IMR-90 (cell line): ENCODE results near the gene OSGIN1. TPM values are rescaled to one million over a fixed set of nuclear protein-coding genes. Genes with fewer than 3 reads are reported as not detected.

ENCODE experiments used
- ATAC-seq: fragments of 200-7000 bp; cut with Tn5 transposase; 2 replicates; pipeline ENCODE4 v1.9.1; 2020; ENCODE audit warnings: low read depth, mild to moderate bottlenecking, moderate library complexity
- BruUV-seq: library from RNA; stranded (reverse); fragments of 400-500 nt; replicated peaks from 2 replicates; lab custom pipeline; 2021; lab: Mats Ljungman, UMichigan
- CTCF ChIA-PET: fragments of 300-600 bp; formaldehyde crosslinking; extraction: SDS; loops from one replicate; lab custom pipeline; 2021; ENCODE audit warnings: antibody characterized with exemption; lab: Yijun Ruan, JAX
- POLR2A ChIA-PET: fragments of 300-600 bp; sonication (Branson Sonifier 250); formaldehyde crosslinking; loops from one replicate; lab custom pipeline; 2022; ENCODE audit warnings: antibody characterized with exemption; ENCODE audit not compliant: unreplicated experiment; lab: Charles Lee
- DNase-seq: peaks from one replicate; pipeline ENCODE4 v3.0.0; 2013
- H2AFZ ChIP-seq: replicated peaks from 2 replicates; pipeline ENCODE3; 2013; ENCODE audit warnings: low read length, mild to moderate bottlenecking; ENCODE audit not compliant: poor library complexity
- H2AK5ac ChIP-seq: 2 replicates; pipeline ENCODE4 v1.6.1; 2013; ENCODE audit warnings: low read depth, low read length, inconsistent platforms
- H2AK9ac ChIP-seq: replicated peaks from 2 replicates; pipeline ENCODE3; 2013; ENCODE audit warnings: mild to moderate bottlenecking, low read depth, low read length, moderate library complexity; ENCODE audit not compliant: poor library complexity
- H2BK120ac ChIP-seq: 2 replicates; pipeline ENCODE4 v1.6.1; 2013; ENCODE audit warnings: low read depth, low read length, inconsistent platforms
- H2BK15ac ChIP-seq: 3 replicates; pipeline ENCODE4 v1.6.1; 2013; ENCODE audit warnings: low read depth, low read length, inconsistent platforms
- H2BK20ac ChIP-seq: 2 replicates; pipeline ENCODE4 v1.6.1; 2013; ENCODE audit warnings: low read depth, mild to moderate bottlenecking, inconsistent platforms, low read length, moderate library complexity
- H2BK5ac ChIP-seq: 2 replicates; pipeline ENCODE4 v1.6.1; 2013; ENCODE audit warnings: mild to moderate bottlenecking, low read depth, low read length, inconsistent platforms; ENCODE audit not compliant: poor library complexity, severe bottlenecking
- H3K14ac ChIP-seq: replicated peaks from 2 replicates; pipeline ENCODE4 v1.6.1; 2013; ENCODE audit warnings: low read depth, low read length, inconsistent platforms
- H3K18ac ChIP-seq: 2 replicates; pipeline ENCODE4 v1.6.1; 2013; ENCODE audit warnings: low read depth, low read length, control low read depth
- H3K23ac ChIP-seq: 2 replicates; pipeline ENCODE4 v1.6.1; 2013; ENCODE audit warnings: low read depth, low read length, inconsistent platforms
- H3K27ac ChIP-seq: 2 replicates; pipeline ENCODE4 v1.5.1; 2013; ENCODE audit warnings: mild to moderate bottlenecking, control low read depth, low read length; ENCODE audit not compliant: insufficient read depth
- H3K27me3 ChIP-seq: 2 replicates; pipeline ENCODE4 v1.6.1; 2013; ENCODE audit warnings: low read length; ENCODE audit not compliant: control insufficient read depth, insufficient read depth
- H3K36me3 ChIP-seq: 2 replicates; pipeline ENCODE4 v1.6.1; 2013; ENCODE audit warnings: low read length, mixed read lengths; ENCODE audit not compliant: control insufficient read depth, insufficient read depth
- H3K4ac ChIP-seq: 2 replicates; pipeline ENCODE4 v1.6.1; 2013; ENCODE audit warnings: low read depth, low read length, inconsistent platforms
- H3K4me1 ChIP-seq: 2 replicates; pipeline ENCODE4 v1.6.1; 2013; ENCODE audit warnings: low read length, mixed read lengths; ENCODE audit not compliant: control insufficient read depth, insufficient read depth
- H3K4me2 ChIP-seq: 2 replicates; pipeline ENCODE4 v1.6.1; 2013; ENCODE audit warnings: low read depth, mild to moderate bottlenecking, control low read depth, low read length, moderate library complexity
- H3K4me3 ChIP-seq: 2 replicates; pipeline ENCODE4 v1.5.1; 2013; ENCODE audit warnings: low read depth, mild to moderate bottlenecking, control low read depth, low read length, moderate library complexity; ENCODE audit not compliant: insufficient read depth
- H3K56ac ChIP-seq: 2 replicates; pipeline ENCODE4 v1.6.1; 2013; ENCODE audit warnings: low read length, inconsistent platforms; ENCODE audit not compliant: insufficient read depth; ENCODE audit errors: extremely low read depth
- H3K79me1 ChIP-seq, 2 experiments: 2 replicates each; pipeline ENCODE4 v1.6.1; 2013; ENCODE audit warnings: low read length in 2 of 2, inconsistent platforms in 1 of 2, low read depth in 1 of 2
- H3K9ac ChIP-seq: 2 replicates; pipeline ENCODE4 v1.6.1; 2013; ENCODE audit warnings: low read depth, low read length, control low read depth
- H3K9me1 ChIP-seq: 2 replicates; pipeline ENCODE4 v1.6.1; 2013; ENCODE audit warnings: low read length, inconsistent platforms; ENCODE audit not compliant: insufficient read depth
- H3K9me3 ChIP-seq: 2 replicates; pipeline ENCODE4 v1.6.1; 2013; ENCODE audit warnings: low read length; ENCODE audit not compliant: control insufficient read depth, insufficient read depth
- H4K20me1 ChIP-seq: 2 replicates; pipeline ENCODE4 v1.6.1; 2013; ENCODE audit warnings: low read length, inconsistent platforms; ENCODE audit not compliant: insufficient read depth
- H4K5ac ChIP-seq: 2 replicates; pipeline ENCODE4 v1.6.1; 2013; ENCODE audit warnings: mild to moderate bottlenecking, low read depth, low read length, control low read depth
- H4K8ac ChIP-seq, 2 experiments: 2 replicates each; pipeline ENCODE4 v1.6.1; 2013; ENCODE audit warnings: low read depth in 2 of 2, low read length in 2 of 2, control low read depth in 1 of 2, inconsistent platforms in 1 of 2
- H4K91ac ChIP-seq: 2 replicates; pipeline ENCODE4 v1.6.1; 2013; ENCODE audit warnings: low read depth, low read length, inconsistent platforms; ENCODE audit not compliant: insufficient read depth
- FOS ChIP-seq: fragments of 150-350 bp; IDR thresholded peaks from 2 replicates; pipeline ENCODE4 v1.6.1; 2016; ENCODE audit warnings: low read depth, low read length
- USF2 ChIP-seq: fragments of 150-350 bp; IDR thresholded peaks from 2 replicates; pipeline ENCODE4 v1.6.1; 2017; ENCODE audit warnings: mild to moderate bottlenecking, antibody characterized with exemption, low read length, low read depth
- WGBS, 2 experiments: methylation state at CpG; one replicate each; pipeline versions ENCODE4 v1.1.5 to v1.1.7; 2013; ENCODE audit warnings: missing lambda C conversion rate in 2 of 2; ENCODE audit not compliant: insufficient read length in 1 of 2; ENCODE audit errors: extremely low coverage in 2 of 2; 5-methylcytosine and 5-hydroxymethylcytosine counted together
- dilution Hi-C: fragments of 300-500 bp; cut with HindIII; formaldehyde crosslinking; loops from one replicate; pipeline ENCODE4 v1.14.3; 2018; ENCODE audit warnings: low sequenced_read_pairs; ENCODE audit not compliant: unreplicated experiment
- in situ Hi-C: fragments of 300-500 bp; cut with MboI; formaldehyde crosslinking; loops from 3 replicates; pipeline ENCODE4 v1.14.3; 2019; ENCODE audit warnings: low sequenced_read_pairs, inconsistent platforms, mixed read lengths
- intact Hi-C: fragments of 100-400 bp; cut with micrococcal nuclease; formaldehyde crosslinking; loops from 2 replicates; pipeline ENCODE4 v1.10.0; 2022
- polyA plus RNA-seq, 3 experiments: library from polyadenylated mRNA; depleted of rRNA; stranded (reverse); fragments of >200 nt; gene quantifications; 2 replicates each; pipeline ENCODE4 v1.2.3, GENCODE V29; 2012; ENCODE audit warnings: low replicate concordance in 1 of 3
- total RNA-seq: library from RNA; depleted of rRNA; stranded (reverse); fragments of >200 nt; gene quantifications from 2 replicates; pipeline ENCODE4 v1.2.3, GENCODE V29; 2012

The OSGIN1 gene
- total and polyA plus RNA-seq, 2 of the 4 experiments (the other 2 are of a cell fraction): 0.90 to 6.4 TPM

- Histone ChIP-seq H3K4me2 (no peak overlapping the region), H3K27me3 (peaks cover 44% of the 10 kb centered on the region), H3K36me3 (no peaks in the 10 kb centered on the region), H2AFZ (no peak overlapping the region), H3K4me1 (no peaks in the 10 kb centered on the region), H2AK9ac (no peak overlapping the region), H3K56ac (no peak overlapping the region), H4K8ac (no peak overlapping the region), H3K9me1 (no peaks in the 10 kb centered on the region), H4K5ac (no peak overlapping the region), H3K27ac (no peak overlapping the region), H4K91ac (no peak overlapping the region), H3K23ac (no peak overlapping the region), H4K20me1 (no peaks in the 10 kb centered on the region; the same call in 1 of the 2 replicates), H3K4ac (no peak overlapping the region), H2BK20ac (no peak overlapping the region), H3K9me3 (peaks cover 10% of the 10 kb centered on the region), H3K4me3 (no peak overlapping the region), H2BK120ac (no peak overlapping the region), H3K79me1 (no peaks in the 10 kb centered on the region), H2AK5ac (no peak overlapping the region), H2BK15ac (no peak overlapping the region), H2BK5ac (no peak overlapping the region), H3K18ac (no peak overlapping the region), H3K9ac (no peak overlapping the region), H3K14ac (no peak overlapping the region)
- WGBS, 2 experiments: no CpG with 5 or more reads among the region's 22 CpGs
- ChIA-PET POLR2A (no interaction called here), CTCF (no interaction called here)
- TF ChIP-seq FOS: no peak
- no peak for TF ChIP-seq USF2
- dilution Hi-C loops (no loop called here), intact Hi-C loops (no loop called here), in situ Hi-C loops (loop anchor here (25.0 kb wide), 1 partner anchor 514 kb away; no protein-coding TSS in a partner anchor)
- BruUV-seq: no TSS peak
- ATAC-seq (no peak), DNase-seq (no peak)
Observed at GRCh38 chr16:83973581-83974385, 20.7 kb downstream of the OSGIN1 start.
